ENCODE data around the gene STARD7. TPM values are rescaled to one million over a fixed set of nuclear protein-coding genes. Genes with fewer than 3 reads are reported as not detected.
A peak's percentile ranks its signal among the peaks of the same experiment; 100 is the strongest.
"Not testable (repeated sequence)": the region's sequence is repeated elsewhere in the genome, so short reads cannot be mapped to it uniquely, and the experiment has no call there.

Gene STARD7, protein sequence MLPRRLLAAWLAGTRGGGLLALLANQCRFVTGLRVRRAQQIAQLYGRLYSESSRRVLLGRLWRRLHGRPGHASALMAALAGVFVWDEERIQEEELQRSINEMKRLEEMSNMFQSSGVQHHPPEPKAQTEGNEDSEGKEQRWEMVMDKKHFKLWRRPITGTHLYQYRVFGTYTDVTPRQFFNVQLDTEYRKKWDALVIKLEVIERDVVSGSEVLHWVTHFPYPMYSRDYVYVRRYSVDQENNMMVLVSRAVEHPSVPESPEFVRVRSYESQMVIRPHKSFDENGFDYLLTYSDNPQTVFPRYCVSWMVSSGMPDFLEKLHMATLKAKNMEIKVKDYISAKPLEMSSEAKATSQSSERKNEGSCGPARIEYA
- 178 and 248 TPM in 2 replicates for total RNA-seq
- 73.1 TPM for polyA plus RNA-seq (2012)

DNA sequence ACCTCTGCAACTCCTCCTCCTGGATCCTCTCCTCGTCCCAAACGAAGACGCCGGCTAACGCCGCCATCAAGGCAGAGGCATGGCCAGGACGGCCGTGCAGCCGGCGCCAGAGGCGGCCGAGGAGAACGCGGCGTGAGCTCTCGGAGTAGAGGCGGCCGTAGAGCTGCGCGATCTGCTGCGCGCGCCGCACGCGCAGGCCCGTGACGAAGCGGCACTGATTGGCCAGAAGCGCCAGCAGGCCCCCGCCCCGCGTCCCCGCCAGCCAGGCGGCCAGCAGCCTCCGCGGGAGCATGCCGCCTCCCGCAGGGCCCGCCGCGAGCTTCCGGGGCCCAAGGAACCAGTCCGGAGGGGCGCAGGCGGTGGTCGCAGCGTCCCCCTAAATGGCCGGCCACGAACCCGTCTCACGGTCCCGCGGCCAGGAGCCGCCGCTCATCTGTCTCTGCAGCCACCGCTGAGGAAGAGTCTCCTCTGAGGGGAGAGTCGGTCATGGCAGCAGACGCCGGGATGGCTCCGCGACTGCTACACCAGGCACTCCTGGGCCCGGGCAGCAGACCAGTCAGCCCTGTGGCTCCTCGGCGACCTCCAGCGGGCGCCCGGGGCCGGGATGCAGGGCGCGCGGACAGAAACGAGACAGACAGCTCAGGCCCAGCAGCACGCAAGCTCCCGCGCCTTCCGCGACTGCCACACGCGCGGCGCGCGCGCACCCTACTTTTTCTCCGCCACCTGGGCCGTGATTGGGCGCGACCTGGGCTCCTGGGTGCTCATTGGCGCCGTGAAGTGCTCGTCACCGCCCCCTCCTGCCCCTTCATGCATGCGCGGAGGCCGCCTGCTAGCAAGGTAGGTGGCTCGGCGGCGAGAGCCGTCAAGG is at the start of gene STARD7:
STARD7 (minus strand) TSS at position 685 of the 868 bp plus-strand sequence; CDS start at position 292, 393 bp downstream.
- peak; percentile 98 for DNase-seq (ENCODE audit: low read depth)

DNA sequence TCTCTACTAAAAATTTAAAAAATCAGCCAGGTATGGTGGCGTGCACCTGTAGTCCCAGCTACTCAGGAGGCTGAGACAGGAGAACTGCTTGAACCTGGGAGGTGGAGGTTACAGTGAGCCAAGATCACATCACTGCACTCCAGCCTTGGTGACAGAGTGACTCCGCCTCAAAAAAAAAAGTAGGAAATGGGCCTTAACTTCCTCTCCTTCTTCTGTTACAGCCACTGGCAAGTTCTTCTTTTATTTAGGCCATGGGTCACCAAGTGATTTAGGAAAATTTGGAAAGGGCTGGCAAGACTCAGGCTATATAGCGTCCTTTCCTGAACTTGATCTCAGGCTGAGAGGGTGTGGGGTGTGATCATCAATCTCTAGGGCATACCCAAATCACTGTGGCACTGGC is 49.1 kb upstream of the STARD7 start:
- not testable (repeated sequence) for DNase-seq (ENCODE audit: low read depth)

DNA sequence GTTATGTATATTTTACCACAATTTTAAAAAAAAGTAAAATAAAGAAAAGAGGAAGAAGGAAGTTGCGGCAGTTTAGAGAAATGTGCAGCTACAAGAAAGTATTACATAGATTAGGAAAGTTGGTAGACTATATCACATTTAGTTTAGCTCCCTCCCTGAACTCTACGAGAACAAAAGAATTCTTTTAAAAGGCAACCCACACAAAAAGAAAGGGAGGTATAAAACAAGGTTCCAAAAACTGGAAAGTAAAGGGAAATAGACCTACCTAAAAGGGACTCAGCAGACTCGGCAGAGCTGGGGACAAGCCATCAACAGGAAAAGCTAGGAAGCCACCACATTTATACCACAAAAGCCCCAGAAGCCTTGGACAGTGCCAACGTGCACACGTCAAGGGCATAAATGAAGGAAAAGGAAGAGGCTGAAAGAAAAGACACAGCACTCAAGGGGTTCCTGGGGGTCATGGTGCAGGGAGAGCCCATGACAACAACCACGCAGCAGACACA is 48.0 kb upstream of the STARD7 start:
- DNase-seq (ENCODE audit: low read depth), result no peak

DNA sequence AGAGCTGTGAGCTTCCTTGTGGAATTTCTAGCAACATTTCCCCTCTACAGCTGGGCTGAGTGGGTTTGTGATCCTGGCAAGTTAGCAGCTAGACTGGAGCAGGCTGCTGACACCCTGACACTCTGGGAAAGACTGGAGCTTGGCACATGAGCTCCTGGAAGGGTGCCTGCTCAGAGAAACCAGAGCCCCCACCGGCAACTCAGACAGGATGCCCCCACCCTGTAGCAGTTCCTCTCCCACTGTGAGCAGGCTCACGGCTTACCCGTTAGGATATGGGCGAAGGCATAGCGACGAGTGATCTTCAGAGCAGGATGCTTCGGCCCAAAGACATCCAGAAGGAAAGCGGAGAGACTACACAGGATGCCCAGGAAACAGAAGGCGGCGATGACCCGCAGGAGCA is 45.9 kb upstream of the STARD7 start:
- no peak for DNase-seq (ENCODE audit: low read depth)

DNA sequence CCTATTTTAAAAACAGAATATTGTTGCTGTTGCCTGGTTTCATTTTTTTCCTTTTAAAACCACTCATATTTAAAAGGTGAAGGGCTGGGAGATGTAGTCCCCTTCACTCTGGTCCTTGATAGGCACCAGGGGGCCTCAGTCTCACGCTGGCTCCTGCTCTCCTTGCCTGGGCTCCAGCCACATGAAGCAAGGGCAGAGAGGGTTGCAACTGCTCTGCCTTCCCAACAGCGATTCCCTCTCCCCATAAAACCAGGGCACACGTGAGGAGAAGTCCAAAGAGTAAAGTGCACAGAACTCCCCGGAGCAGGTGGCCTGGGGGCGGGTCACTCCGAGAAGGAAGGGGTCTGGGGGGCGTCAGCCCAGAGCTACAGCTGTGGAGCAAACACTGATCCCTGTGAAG is 44.4 kb upstream of the STARD7 start:
- no peak for DNase-seq (ENCODE audit: low read depth)

DNA sequence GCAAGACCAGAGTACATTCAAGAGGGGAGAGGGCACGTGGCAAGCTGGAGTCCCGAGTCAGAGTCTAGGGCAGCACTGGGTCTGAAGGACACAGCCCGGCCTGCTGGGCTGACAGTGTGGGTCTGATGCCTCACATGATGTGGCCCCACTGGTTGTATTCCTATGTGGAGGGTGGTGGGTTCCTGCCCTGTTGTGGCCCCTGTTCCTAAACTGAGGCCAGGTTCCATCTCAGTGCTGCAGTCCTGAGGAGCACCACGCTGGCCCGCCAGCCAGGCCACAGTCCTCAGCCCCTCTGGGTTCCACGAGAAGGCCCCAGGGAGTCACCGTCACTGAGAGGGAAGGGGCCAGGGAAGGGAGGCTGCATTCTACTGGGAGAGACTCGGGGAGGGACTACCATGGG is 43.9 kb upstream of the STARD7 start:
- DNase-seq (ENCODE audit: low read depth), result no peak

DNA sequence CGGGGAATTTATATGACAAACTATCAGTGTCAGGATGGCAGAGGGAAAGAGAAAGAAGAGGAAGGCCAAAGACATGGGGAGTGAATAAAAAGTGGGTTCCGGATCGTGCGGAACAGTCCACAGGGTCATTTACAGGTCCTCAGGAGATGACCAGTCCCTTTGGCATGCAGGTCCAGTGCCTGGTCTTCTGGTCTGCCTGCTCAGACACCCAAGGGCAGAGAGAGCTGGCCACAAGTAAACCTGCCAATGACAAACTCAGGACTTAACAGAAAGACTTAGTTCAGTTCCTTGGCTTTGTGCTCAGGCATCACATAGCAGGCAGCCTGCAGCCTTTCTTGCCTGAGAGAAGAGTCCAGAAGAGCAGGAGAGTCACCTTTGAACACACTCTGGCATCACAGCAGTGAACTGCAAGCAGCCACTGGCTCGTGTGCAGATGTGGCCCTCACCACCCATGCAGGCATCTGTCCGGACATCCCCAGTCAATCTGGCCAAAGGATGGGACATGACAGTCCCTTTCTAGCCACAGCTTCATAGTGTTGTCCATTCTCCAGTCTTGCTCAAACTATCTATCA is 43.2 kb upstream of the STARD7 start:
- DNase-seq (ENCODE audit: low read depth), result peak; percentile 97

DNA sequence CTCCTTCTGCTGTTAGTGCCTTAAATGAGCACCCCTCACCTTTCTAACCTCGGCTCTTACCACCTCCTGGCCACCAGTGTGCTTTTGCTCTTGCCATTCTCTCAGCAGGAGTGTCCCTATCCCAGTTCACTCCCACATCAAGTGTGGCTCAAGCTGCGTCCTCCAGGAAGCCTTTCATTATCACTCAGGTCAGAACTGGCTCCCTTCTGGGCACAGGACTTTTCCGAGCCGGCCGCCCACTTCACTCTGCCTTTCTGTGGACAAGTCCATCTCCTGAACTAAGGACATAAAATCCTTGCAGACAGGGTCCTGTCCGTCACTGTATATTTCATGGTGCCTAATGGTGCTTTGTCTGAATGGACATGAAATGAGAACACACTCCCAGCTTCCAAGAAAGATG is 41.6 kb upstream of the STARD7 start:
- DNase-seq (ENCODE audit: low read depth), result no peak

DNA sequence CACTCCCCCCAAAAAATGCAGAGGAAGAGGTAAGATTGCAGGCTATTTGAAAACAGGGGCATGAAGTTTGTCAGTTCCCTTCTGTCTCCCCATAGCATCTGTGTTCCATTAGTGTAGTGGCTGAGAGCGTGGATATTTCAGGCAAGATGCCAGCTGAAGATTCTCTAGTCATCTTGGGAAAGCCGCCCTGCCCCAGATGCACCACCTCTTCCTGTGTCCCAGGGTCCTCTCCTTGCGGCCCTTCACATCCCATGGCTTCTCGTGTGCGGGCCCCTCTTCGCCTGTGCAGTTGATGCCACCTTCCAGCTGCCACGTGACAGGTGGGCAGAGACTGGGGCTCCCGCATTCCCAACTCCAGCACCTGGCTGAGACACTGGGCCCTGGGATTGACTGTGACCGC is 41.0 kb upstream of the STARD7 start:
- DNase-seq (ENCODE audit: low read depth), result peak; percentile 47

DNA sequence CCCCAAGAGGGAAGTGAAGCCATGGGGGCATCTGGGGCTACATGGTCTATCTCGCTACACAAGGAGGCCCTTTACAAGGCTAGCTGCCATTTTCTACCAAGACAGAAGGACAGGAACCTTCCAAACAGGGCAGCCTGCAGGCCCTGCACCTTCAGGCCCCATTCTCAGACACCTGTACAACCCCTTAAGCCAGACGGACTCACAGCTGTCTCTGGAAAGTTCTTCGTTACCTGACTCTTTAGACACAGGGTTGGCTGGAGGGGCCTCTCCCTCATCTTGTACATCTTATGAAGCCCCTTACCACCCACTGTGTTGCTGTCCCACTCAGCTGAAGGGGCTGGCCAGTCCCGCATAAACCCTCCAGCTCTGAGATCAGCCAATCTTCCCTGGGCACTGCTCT is 40.0 kb upstream of the STARD7 start:
- no peak for DNase-seq (ENCODE audit: low read depth)

DNA sequence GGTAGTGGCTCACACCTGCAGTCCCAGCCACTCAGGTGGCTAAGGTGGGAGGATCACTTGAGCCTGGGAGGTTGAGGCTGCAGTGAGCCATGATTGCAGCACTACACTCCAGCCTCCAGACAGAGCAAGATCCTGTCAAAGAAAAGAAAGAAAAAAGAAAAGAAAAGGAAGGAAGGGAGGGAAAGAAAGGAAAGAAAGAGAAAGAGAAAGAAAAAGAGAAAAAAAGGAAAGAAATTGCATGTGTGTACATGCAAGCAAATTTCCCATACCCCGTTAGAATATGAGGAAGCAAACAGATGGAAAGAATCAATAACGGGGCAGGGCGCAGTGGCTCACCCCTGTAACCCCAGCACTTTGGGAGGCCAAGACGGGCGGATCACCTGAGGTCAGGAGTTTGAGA is 39.3 kb upstream of the STARD7 start:
- DNase-seq (ENCODE audit: low read depth), result no peak

DNA sequence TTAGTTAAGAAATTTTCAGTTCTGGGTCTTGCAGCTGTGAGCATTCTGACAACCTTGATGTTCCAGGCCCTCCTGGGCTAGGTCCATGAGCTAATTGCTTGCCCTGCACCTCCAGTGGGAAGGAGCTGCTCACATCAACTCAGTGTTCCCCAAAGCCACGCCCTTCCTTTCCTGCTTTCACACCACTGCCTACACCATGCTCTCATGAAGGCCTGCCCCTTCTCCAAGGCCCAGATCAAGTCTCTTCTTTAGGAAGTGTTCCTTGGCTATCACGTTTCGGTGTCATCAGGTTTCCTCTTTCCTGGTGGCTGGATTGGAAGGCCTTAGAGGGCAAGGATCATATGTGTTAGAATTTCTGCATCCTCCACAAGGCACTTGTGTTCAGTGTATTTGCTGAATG is 38.4 kb upstream of the STARD7 start:
- DNase-seq (ENCODE audit: low read depth), result peak; percentile 61

DNA sequence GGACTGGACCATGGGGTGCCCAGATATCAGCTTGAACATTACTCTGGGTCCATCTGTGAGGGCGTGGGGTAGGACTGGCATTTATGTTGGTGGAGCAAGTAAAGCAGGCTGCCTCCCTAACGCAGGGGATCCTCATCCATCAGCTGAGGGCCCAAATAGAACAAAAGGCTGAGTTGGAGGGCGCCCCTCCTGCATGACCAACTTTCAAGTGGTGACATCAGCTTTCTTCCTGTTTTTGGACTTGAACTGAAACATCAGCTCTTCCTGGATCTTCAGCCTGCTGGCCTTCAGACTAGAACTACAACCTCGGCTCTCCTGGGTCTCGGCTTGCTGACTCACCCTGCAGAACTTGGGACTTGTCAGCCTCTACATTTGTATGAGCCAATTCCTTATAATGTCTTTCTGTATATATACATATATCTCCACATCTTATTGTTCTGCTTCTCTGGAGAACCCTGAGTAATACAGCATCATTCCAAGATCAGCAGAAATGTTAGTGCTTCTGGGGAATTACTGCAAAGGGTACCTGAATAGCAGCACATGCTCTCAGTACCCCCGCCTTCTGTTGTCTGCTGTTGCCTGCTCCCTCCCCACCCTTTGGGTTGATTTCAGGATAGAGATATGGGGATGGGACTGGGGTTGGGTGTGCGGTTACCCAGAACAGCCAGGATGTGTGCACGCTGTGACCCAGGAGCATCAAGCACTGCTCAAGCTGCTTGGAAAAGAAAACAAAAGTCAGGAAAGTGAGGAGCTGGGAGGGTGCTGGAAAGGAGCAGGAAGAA is 37.2 kb upstream of the STARD7 start:
- DNase-seq (ENCODE audit: low read depth), result no peak

DNA sequence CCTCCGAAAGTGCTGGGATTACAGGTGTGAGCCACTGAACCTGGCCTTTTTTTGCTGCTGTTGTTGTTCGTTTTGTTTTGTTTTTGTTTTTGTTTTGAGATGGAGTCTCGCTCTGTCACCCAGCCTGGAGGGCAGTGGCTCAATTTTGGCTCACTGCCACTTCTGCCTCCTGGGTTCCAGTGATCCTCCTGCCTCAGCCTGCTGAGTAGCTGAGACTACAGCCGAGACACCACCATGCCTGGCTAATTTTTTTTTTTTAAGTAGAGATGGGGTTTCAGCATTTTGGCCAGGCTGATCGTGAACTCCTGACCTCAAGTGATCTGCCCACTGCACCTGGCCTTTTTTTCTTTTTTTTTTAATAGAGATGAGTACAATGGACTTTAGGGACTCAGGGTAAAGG is 35.2 kb upstream of the STARD7 start:
- no peak for DNase-seq (ENCODE audit: low read depth)

DNA sequence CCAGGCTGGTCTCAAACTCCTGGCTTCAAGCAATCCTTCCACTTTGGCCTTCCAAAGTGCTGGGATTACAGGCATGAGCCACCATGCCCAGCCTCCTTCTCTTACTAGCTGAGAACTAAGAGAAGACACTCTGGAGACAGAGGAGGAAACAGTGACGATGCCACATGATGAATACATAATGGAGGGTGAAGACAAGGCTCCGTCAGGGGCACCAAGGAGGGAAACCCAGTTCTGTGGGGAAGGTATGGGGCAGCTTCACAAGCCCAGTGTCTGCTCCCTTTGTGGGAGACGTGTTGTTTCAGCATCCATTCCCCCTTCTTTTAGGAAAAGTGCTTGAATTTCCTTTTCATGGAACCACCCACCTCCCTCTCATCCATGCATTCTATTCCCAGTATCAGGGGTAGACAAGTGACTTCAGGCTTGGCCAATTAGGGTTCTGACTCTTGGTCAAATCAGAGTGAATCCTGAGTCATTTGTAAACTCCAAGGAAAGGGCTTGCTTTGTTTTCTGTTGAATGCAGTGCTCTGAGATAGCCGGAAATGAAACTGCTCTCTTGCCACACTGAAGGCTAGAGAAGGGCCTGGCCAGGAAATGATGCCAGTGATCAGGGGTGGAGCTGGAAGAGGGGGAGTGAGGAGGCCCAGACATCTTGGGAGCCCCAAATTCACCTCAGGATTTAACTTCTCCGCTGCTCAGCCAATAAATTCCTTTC is 33.4 kb upstream of the STARD7 start:
- DNase-seq (ENCODE audit: low read depth), result no peak

DNA sequence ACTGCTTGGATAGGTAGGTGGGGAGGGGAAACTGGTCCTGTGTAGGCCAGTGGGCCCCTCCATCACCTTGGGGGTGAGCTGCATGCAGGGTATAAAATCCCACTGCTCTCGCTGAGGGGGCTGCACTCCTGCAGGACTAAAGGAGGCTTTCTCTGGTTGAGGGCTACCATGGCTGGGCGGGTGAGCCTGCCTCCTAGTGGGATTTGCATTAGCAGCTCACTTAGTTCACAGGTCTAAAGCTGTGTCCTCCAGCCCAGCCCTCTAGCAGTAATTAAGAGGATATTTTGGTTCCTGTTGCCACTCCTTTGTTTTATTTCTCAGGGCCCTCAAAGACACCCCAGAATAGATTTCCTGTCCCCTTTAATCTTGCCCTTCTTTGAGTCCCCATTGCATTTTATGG is 32.6 kb upstream of the STARD7 start:
- DNase-seq (ENCODE audit: low read depth), result no peak

DNA sequence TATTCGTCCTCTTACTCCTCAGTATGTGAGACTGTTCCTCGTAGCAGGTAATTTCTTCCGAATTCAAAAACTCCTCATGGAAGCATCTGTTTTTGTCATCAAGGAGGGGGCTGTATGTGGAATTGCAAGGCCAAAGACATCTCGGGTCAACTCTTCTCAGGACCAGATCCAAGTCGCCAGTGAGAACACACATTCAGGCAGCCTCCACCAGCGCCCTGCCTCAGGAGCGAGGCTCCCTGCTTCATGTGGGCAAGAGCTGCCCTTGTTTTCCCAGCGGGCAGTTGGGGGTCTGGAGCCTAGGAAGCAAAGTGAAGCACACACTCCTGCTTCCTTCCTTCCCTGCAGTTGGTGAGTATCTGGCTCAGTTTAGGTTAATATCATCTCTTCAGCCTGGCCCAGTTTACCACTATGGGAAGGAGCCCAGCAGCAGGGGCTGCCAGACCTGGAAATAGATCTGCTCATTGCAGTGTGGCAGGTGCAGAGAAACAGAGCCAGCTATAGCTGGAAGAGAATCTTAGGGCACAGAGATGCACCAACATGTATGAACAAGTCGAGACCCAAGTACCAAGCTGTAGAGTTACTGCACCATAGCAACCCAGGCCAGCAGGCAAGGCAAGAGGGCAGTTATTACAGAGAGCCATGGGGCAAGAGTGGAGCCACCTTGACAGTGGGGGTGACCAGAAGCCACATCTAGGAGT is 31.9 kb upstream of the STARD7 start:
- DNase-seq (ENCODE audit: low read depth), result peak; percentile 63

DNA sequence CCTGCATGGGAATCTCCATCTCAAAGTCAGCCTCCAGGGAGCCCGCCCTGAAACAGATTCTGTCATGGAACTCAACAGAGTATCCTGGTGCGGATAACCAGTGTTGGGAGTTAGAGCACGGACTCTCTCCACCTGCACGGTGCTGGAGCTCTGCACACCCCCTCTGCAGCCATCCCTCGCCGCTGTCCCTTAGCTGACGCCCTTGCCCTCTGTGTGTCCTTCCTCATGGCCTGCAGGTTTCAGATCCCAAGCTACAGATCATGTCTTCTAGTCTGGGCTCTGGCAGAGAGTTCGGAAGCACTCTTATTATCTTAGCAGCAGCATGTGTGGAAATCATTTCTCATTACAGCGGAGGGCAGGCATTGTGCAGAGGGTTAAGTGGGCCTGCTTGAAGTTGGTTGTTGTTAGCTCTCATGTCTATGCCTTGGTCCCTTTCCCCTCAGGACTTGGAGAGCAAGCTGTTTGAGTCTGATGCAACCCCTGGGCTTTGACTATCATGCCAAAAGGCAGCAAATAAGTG is 31.2 kb upstream of the STARD7 start:
- DNase-seq (ENCODE audit: low read depth), result no peak

DNA sequence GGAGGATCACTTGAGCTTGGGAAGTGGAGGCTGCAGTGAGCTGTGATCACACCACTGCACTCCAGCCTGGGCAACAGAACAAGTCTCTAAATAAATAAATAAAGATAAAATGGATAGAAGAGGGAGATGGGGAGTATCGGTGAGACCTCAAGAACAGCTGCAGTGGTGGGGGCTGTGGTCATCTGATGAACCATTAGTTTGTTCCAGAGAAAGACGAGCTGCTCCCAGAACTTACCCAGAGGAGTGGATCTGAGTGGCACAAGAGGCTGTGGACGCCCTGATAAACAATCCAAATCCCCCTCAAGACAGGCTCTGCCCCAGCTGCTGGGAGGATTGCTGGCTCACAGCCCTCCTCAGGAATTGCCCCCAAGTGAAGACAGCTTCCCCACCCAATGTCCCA is 30.5 kb upstream of the STARD7 start:
- peak; percentile 89 for DNase-seq (ENCODE audit: low read depth)

DNA sequence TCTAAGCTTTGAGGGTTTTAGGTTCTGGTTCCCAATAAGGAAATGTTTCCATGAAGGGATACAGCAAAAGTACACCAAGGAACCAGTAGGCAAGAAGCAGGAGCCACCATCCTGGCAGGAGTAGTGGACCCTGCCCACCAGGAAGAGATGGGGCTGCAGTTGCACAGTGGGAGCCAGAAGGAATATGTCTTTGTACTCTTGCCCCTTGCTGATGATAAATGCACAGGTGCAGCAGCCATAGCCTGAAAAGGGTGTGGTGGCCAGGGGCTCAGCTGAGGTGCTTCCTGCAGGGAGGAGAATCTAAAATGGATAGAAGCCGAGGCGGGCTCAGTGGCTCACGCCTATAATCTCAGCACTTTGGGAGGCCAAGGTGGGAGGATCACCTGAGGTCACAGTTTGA is 29.6 kb upstream of the STARD7 start:
- no peak for DNase-seq (ENCODE audit: low read depth)
